Right forelimb (tissue), 1 donor: ENCODE measurements around the gene ADGRF5.

Source experiments
- DNase-seq: peaks from one replicate; pipeline ENCODE4 v3.0.0-alpha.2; 2018

Gene ADGRF5

DNA sequence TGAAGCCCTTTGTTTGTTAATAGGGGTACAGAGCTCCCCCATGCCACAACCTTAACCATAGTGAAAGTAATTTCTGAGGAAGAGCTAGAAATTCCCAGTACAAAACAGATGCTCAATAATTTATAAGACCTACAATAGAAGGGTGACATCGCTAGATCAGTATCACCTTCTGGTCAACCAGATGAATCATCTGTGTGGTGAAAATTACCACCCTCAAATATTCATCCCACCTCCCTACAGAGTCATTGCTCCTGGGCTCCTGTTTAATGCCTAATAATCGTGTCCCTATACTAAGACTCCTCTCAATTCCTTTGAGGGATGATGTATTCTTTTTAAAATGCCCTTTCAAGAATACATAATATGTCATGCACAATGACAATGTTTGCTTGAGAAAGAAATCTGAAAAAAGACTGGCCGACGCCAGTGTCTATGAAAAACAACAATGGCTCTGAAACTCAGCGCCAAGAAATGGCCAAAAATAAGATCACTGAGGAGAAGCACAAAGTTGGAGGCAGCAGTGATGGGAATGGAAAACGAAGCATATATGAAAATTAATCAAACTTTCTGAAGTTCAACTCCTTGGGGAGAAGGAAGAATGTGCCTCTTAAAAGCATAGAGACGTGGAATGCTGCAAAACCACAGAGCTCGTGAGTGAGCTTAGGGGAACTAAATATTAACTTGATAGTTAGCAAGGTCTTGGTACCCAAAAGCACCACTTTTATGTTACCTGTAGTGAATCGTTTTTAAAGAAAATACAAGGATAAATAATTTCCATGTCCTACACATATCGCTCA lies 11.0 kb upstream of the ADGRF5 start:
- no peak for DNase-seq

GRCh38 chr6:46931416-46931815 lies 9.7 kb upstream of the ADGRF5 start:
- no peak for DNase-seq

GRCh38 chr6:46930331-46930730 lies 8.6 kb upstream of the ADGRF5 start:
- DNase-seq = no peak

DNA sequence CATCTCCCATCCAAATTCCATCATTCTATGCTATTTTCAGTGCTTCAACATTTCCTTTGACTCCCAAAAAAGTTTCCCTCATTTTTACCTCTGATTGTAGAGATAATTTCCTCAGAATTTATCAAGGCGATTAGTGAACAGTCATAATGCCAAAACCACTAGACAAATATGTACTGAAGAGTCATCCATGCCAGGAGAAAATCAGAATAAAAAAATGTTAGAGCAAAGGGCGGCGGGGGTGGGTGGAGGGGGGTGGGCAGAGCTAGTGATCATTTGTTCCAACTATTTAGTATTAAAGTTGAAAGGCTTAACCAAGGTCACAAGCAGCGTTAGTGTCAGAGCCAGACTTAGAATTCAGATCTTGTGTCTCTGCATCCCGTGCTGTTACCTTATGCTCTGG lies 5.3 kb upstream of the ADGRF5 start:
- DNase-seq = no peak

DNA sequence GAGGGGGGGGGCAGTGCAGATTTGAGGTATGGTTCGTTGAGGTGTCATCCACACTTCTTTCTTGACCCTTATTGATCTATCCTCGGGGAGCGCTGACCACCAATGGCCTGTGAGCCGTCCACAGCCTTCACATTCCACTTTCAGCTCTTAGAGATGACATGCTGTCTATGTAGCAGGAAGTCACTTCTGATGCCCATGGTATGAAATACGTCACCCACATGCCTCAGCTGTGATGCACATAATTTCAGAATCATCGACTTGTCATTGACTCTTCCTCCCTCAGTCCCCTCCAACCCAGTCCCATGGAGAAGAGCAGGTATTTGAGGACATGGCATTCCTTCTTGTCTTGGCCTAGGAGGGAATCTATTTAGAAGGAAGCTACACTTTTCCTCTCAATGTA lies 4.7 kb upstream of the ADGRF5 start:
- no peak for DNase-seq

DNA sequence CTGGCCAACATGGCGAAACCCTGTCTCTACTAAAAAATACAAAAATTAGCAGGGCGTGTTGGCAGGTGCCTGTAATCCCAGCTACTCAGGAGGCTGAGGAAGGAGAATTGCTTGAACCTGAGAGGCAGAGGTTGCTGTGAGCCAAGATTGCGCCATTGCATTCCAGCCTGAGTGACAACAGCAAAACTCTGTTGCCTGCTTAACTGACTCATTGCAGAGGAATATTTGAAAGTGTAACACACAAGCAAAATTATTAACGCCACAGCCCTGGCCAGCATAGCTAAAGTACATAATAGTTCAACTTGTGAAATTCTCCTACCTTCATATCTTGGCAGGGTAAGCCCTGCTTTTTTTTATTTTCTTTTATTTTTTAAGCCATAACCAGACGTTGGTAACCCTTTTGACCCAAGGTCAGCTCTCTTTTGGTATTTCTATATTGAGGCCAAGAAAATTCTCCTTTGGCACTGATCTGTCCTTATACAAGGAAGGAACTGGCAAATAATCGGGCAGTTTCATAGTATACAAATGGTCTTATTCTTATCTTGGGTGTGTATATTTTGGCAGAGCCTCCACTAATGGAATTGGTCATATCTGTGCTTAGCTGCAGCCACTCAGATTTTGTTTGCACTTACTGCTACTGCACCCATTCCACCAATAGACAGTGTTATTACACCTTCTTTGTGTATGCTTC lies 4.0 kb upstream of the ADGRF5 start:
- DNase-seq = no peak

GRCh38 chr6:46923476-46923875 lies 1.7 kb upstream of the ADGRF5 start:
- no peak for DNase-seq

- no peak for DNase-seq
Measured at GRCh38 chr6:46921059-46921458, 679 bp downstream of the ADGRF5 start.

DNA sequence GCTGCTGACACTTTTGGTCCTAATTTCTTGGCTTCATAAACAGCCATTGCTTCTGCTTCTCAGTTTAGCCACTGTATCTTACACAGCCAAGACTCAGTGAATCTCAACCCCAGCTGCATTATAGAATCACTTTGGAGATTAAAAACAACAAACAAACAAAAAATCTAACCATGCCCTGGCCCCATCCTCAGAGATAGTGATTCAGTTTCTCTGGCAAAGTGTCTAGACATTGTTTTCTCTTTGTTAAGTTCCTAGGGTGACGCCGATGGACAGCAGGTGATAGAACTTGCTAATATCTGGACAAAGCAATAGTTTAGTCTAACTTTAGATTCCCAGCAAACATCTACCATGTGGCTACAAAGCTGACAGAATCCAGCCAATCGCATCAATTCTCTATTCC lies 2.9 kb downstream of the ADGRF5 start:
- no peak for DNase-seq

- DNase-seq = no peak
Measured at GRCh38 chr6:46917002-46917545, 4.7 kb downstream of the ADGRF5 start.

DNA sequence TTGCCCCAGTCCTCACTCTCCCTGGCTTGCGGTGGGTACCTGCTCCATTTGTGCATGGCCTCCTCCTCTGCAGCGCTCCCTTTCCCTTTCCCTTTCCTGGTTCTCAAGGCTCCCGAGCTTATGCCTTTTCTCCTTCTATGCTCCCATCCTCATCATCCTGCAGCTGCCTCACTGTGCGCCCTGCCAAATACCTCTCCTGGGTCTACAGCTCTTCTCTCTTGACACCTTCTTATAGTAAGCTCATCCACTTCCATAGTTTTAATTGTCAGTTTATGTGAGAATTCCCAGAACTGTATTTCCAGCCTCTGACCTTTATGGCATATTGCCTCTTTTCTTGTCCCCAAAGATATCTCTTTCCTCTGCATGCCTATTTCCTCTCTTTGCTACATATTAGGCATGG lies 5.9 kb downstream of the ADGRF5 start:
- no peak for DNase-seq

DNA sequence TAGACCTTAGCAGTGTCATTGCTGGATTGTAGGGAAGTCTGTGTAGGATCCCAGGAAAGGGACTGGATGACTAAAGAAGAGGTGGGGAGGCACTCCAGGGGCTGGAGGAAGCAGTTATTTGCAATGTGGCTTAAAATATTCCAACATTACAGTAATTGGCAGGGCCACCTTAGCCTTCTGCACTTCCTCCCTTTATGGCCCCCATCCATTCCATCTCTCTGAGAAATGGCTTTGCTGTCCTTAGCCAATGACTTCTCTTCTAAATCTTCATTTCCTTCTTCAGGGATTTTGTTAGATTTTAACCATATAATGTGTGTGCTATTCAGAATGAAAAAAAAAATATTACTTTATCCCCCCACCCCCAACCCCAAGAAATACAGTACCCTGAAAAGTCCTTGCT lies 6.4 kb downstream of the ADGRF5 start:
- DNase-seq = no peak

- no peak for DNase-seq
Measured at GRCh38 chr6:46914279-46914810, 7.4 kb downstream of the ADGRF5 start.

DNA sequence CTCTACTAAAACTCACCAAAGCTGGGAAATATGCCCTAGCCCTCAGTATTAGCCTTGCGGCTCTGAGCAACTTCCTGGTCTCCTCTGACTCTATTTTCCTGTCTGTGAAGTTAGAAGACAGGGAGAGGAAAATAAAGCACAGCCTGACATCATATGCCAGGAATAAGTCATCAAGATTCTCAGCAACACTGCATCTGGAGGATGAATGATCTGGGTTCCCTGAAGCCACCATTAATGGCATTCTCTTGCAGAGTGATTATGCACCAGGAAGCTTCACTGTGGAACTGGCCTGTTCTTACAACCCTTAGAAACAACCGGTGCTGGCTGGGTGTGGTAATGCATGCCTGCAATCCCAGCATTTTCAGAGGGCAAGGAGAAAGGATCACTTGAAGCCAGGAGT lies 12.4 kb downstream of the ADGRF5 start:
- no peak for DNase-seq

GRCh38 chr6:46906776-46907175 lies 15.0 kb downstream of the ADGRF5 start:
- DNase-seq = no peak

DNA sequence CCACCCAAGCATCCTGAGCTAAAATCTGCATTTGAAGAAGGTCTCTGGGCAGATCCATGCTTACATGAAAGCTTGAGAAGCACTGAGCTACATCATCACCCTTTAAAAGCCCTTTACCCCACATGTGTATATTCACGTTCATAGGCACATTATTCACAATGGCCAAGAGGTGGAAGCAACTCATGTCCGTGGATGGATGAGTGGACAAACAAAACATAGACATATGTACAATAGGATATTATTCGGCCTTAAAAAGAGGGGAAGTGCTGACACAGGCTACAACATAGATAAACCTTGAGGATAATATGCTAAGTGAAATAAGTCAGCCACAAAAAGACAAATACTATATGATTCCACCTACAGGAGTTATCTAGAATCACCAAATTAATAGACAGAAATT lies 17.6 kb downstream of the ADGRF5 start:
- no peak for DNase-seq

DNA sequence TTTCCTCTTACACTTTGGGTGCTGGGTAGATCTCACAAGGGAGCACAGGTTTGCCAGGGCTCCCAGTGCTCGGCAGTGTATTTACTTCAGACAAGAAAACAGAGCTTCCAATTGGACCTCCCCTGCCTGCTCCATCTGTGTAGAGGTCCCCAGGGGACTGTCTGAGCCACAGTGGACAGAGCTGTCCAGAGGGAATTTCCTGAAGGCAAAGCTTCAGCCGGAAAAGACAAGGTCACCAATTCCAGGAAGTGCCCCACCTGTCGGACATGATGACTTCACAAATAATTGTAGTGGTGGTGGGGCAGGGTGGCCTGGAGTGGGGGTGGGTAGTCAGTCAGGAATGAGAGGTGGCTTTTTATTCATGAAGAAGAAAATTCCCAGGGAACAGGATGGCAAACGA lies 18.6 kb downstream of the ADGRF5 start:
- DNase-seq = no peak

DNA sequence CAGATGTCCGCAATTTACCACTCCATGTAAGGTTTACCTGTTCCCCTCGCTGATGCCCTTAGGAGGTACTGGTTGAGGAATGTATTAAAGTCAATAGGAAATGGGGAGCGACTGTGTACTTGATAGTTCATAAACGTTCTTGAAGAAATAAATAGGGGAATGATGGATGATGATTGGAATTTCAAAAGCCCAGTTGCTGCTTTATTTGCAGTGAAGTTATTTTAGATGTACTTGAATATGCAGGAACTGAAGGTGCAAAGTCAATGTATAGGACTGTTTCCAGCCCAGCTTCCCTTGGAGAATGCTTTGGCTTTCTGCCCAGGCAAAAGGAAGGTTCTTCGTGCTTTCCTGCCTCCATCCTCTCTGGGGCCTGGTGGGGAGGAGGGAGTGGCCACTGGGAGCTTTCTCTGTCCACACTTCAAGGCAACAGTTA lies 19.8 kb downstream of the ADGRF5 start:
- no peak for DNase-seq

GRCh38 chr6:46900266-46900665 lies 21.5 kb downstream of the ADGRF5 start:
- DNase-seq = no peak

DNA sequence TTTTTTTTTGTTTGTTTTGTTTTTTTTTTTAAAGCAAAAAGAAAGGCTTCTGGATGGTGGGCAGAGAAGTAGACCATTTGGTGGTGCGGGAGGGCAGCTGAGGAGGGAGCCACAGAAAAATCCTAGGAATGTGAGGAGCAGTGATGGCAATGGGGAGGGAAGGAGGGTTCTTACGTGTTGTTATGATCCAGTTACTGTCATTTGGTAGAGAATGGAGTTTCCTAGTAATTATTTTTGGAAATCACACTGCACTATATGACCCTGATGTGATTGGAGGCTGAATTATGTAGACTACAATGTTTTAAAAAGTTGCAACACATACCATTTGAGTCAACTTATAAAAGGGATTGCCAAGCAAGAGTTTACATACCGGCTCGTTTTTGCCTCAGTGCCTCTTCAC lies 22.1 kb downstream of the ADGRF5 start:
- no peak for DNase-seq

DNA sequence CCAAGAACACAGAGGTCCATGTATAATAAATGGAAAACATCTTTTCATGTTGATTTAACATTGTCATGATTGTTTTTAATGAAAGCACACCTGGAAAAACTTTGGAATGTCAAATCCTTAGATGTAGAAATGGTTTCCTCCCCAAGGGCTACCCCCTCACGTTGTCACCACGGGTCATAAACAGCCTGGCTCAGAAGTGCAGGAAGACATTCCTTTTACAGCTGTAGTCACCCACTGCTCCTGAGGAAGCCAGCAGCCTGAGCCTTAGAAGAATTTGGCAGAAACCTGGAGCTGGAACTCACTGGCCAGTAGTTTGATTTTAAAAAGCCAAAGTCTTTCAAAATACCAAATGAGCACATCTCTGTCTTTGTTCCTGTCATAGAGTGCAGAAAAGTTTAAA lies 23.7 kb downstream of the ADGRF5 start:
- DNase-seq = no peak

DNA sequence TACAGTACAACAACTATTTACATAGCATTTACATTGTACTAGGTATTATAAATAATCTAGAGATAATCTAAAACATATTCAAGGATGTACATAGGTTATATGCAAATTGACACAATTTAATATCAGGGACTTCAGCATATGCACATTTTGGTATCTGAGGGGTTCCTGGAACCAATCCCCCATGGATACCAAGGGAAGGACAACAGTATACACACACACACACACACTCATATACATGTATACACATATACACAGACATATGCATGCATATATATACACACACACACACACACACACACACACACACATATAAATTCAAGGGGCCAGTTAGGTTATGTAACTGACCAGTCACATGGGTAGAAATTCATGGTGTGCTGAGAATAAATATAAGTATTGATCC lies 24.9 kb downstream of the ADGRF5 start:
- no peak for DNase-seq

DNA sequence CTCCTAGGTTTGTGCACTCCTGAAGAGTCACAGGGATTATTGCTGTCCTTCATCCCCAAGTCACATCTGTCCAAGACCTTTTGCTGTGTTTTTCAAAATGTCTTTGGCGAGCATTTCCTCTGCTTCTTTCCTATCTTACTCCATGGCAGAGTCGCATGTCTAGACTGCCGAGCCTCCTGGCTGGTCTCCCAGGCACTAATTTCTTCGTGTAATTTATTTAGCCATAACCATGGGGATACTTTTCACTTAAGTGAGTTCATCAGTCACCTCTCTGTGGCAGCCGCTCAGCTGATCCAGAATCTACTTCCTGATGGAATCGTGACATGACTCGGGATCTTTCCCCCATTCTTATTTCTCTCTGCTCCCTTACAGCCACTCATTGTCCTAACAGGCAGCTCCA lies 25.8 kb downstream of the ADGRF5 start:
- DNase-seq = no peak

DNA sequence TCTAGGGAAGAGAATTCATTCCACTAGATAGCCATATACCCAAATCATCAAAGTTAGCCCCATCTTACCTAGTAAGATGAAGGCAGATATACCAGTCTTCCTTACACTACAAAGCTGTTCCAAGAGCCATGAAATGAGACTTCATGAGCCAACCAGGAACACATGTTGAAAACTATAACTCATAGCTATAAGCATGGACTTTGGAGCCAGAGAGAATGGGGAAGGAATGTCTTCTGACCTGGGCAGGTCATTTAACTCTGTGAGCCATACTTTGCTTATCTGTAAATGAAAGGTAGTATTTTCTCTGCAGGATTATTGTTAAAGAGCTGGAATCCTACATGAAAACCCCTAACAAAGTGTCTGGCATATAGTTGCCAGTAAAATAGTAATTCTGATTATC lies 27.3 kb downstream of the ADGRF5 start:
- no peak for DNase-seq
